Caco-2 (cell line): ENCODE measurements around the gene NPIPB4. TPM values are rescaled to one million over a fixed set of nuclear protein-coding genes. Genes with fewer than 3 reads are reported as not detected.
A peak's percentile ranks its signal among the peaks of the same experiment; 100 is the strongest.
"Not testable (repeated sequence)": the region's sequence is repeated elsewhere in the genome, so short reads cannot be mapped to it uniquely, and the experiment has no call there.

Experiments used
- BruUV-seq: library from RNA; stranded (reverse); fragments of 400-500 nt; replicated peaks from 2 replicates; lab custom pipeline; 2021; lab: Mats Ljungman, UMichigan
- CTCF ChIA-PET: fragments of 300-600 bp; sonication (Branson Sonifier 250); formaldehyde crosslinking; loops from one replicate; lab custom pipeline; 2022; ENCODE audit warnings: antibody characterized with exemption; lab: Charles Lee
- POLR2A ChIA-PET: fragments of 300-600 bp; sonication (Branson Sonifier 250); formaldehyde crosslinking; loops from one replicate; lab custom pipeline; 2022; ENCODE audit warnings: antibody characterized with exemption; lab: Charles Lee
- DNase-seq, 2 experiments: peaks; one replicate each; pipeline versions ENCODE4 v3.0.0 to v3.0.0-alpha.2; 2020 to 2022
- H3K27me3 ChIP-seq: replicated peaks from 2 replicates; pipeline ENCODE4 v1.6.0; 2011; ENCODE audit warnings: low read length; ENCODE audit not compliant: control insufficient read depth, insufficient read depth
- H3K36me3 ChIP-seq: 2 replicates; pipeline ENCODE4 v1.5.1; 2011; ENCODE audit warnings: low read length; ENCODE audit not compliant: control insufficient read depth, insufficient read depth
- H3K4me1 ChIP-seq: fragments of 250-450 bp; sonication (Bioruptor Pico); 2 replicates; pipeline ENCODE4 v1.5.1; 2020; ENCODE audit warnings: mild to moderate bottlenecking
- H3K4me3 ChIP-seq: 2 replicates; pipeline ENCODE4 v1.5.1; 2011; ENCODE audit warnings: low read depth, mild to moderate bottlenecking, control low read depth, low read length
- H3K9me3 ChIP-seq: fragments of 250-450 bp; sonication (Bioruptor Pico); 2 replicates; pipeline ENCODE4 v1.5.1; 2020; ENCODE audit warnings: mild to moderate bottlenecking, moderate library complexity
- H3K27ac Mint-ChIP-seq: one replicate; pipeline ENCODE4 v1.8.0; 2022; ENCODE audit warnings: mixed read lengths; ENCODE audit not compliant: unreplicated experiment
- H3K27me3 Mint-ChIP-seq: one replicate; pipeline ENCODE4 v1.8.0; 2022; ENCODE audit warnings: mixed read lengths; ENCODE audit not compliant: insufficient read depth, unreplicated experiment
- H3K36me3 Mint-ChIP-seq: one replicate; pipeline ENCODE4 v1.8.0; 2022; ENCODE audit warnings: mild to moderate bottlenecking, mixed read lengths; ENCODE audit not compliant: insufficient read depth, unreplicated experiment
- H3K4me1 Mint-ChIP-seq: one replicate; pipeline ENCODE4 v1.8.0; 2022; ENCODE audit warnings: low read depth, mixed read lengths; ENCODE audit not compliant: unreplicated experiment
- H3K4me3 Mint-ChIP-seq: one replicate; pipeline ENCODE4 v1.8.0; 2022; ENCODE audit warnings: mild to moderate bottlenecking, moderate library complexity, mixed read lengths; ENCODE audit not compliant: unreplicated experiment
- H3K9me3 Mint-ChIP-seq: one replicate; pipeline ENCODE4 v1.8.0; 2022; ENCODE audit warnings: mixed read lengths; ENCODE audit not compliant: unreplicated experiment
- intact Hi-C: fragments of 100-400 bp; cut with micrococcal nuclease; formaldehyde crosslinking; loops from one replicate; pipeline ENCODE4 v1.10.0; 2022; ENCODE audit not compliant: unreplicated experiment
- total RNA-seq: library from RNA; stranded (reverse); gene quantifications from 2 replicates; pipeline ENCODE4 v1.2.3, GENCODE V29; 2022

NPIPB4 gene
- total RNA-seq, 1 experiment from 2014 or later: 136 TPM

DNA sequence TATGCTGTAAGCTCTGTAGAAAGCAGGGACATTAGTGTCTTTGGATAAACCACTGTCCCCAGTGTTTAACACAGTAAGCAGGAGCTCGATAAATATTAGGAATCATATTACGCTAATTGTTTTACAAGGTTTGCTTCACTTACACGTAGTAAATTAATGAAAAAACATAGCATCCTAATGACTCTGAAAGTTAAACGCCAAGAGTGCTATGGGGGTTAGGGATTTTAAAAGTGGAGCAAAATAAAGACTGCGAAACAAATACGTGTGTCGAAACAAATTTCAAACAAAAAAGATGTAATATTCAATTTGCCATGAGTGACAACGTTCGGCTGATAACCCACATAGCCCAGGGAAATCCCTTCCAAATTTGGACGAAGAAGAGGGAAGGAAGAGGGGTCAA lies 37.9 kb downstream of the NPIPB4 start:
- H3K36me3 ChIP-seq, H3K27me3 Mint-ChIP-seq, intact Hi-C loops, H3K4me1 Mint-ChIP-seq, H3K27me3 ChIP-seq, DNase-seq, H3K9me3 Mint-ChIP-seq, H3K9me3 ChIP-seq, H3K4me1 ChIP-seq: not testable (repeated sequence)
- POLR2A ChIA-PET: interaction anchor here (0.7 to 1.5 kb wide), 2 partner anchors 133 to 534 kb away, joined by 3 to 4 read pairs; no protein-coding TSS in a partner anchor
- TSS peak; percentile 68 for BruUV-seq
- H3K4me3 ChIP-seq: peak overlapping the region; percentile 54
- peaks cover 12% of the 10 kb centered on the region for H3K36me3 Mint-ChIP-seq
- H3K27ac Mint-ChIP-seq: peak overlapping the region; percentile 97
- H3K4me3 Mint-ChIP-seq: peak overlapping the region; percentile 91
- CTCF ChIA-PET: interaction anchor here (0.7 kb wide), 1 partner anchor 307 kb away, joined by 5 read pairs; no protein-coding TSS in a partner anchor

DNA sequence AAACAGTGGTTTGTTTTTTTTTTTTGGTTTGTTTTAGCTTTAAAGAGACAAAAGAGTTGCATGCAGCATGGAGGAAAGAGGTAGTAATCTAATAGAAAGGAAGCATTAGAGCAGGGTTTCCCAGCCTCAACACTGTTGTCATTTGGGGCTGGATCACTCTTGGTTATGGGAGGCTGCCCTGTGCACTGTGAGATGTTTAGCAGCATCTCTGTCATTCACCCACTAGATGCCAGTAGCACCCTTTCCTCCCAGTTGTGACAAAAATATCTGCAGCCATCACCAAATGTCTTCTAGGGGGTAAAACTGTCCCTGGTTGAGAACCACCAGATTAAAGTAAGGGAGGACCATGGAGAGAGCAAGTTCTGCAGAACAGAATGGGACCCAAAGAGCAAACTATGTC lies 40.5 kb downstream of the NPIPB4 start:
- H3K9me3 ChIP-seq, H3K27me3 Mint-ChIP-seq, CTCF ChIA-PET, H3K27ac Mint-ChIP-seq, H3K4me3 Mint-ChIP-seq, H3K4me1 Mint-ChIP-seq, BruUV-seq, H3K4me1 ChIP-seq, H3K27me3 ChIP-seq, DNase-seq, H3K9me3 Mint-ChIP-seq, intact Hi-C loops, H3K36me3 ChIP-seq, H3K4me3 ChIP-seq: not testable (repeated sequence)
- POLR2A ChIA-PET: interaction anchor here (0.5 kb wide), 1 partner anchor 136 kb away, joined by 4 read pairs; no protein-coding TSS in a partner anchor
- H3K36me3 Mint-ChIP-seq: peaks cover 12% of the 10 kb centered on the region

DNA sequence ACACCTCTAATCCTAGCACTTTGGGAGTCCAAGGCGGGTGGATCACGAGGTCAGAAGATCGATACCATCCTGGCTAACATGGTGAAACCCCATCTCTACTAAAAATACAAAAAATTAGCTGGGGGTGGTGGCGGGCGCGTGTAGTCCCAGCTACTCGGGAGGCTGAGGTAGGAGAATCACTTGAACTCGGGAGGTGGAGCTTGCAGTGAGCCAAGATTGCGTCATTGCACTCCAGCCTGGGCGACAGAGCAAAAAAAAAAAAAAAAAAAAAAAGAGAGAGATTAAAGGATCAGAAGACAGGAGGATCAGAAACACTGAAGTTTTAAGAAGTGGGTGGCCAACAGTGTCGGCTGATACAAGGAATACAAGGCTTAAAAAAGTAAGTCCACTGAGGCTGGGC lies 41.9 kb downstream of the NPIPB4 start:
- H3K9me3 ChIP-seq, DNase-seq, H3K27ac Mint-ChIP-seq, H3K4me1 ChIP-seq, H3K27me3 Mint-ChIP-seq, POLR2A ChIA-PET, H3K27me3 ChIP-seq, intact Hi-C loops, BruUV-seq, H3K9me3 Mint-ChIP-seq, H3K4me3 ChIP-seq, H3K4me3 Mint-ChIP-seq, H3K4me1 Mint-ChIP-seq, H3K36me3 ChIP-seq, CTCF ChIA-PET: not testable (repeated sequence)
- H3K36me3 Mint-ChIP-seq: peaks cover 21% of the 10 kb centered on the region

DNA sequence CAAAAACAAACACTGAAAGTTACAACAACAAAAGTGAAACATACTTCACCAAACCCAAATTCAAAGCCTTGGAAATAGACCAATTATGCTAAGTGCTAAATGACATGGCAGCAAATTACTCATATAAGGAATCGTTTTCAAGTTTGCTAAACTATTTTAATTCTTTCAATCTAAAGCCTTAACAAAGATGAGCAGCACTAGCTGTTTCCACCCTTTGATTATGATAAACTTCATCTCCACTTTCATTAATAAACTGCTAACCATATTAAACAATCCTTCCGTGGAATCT lies 55.2 kb downstream of the NPIPB4 start:
- H3K27me3 Mint-ChIP-seq, BruUV-seq, H3K36me3 ChIP-seq: not testable (repeated sequence)

More for the DNA sequence above, 55.2 kb downstream of the NPIPB4 start:
- intact Hi-C loops, H3K4me3 ChIP-seq, DNase-seq, H3K27me3 ChIP-seq, H3K4me1 Mint-ChIP-seq, H3K36me3 Mint-ChIP-seq, H3K27ac Mint-ChIP-seq, H3K4me3 Mint-ChIP-seq, H3K4me1 ChIP-seq, H3K9me3 ChIP-seq, H3K9me3 Mint-ChIP-seq: not testable (repeated sequence)
- ChIA-PET POLR2A (interaction anchor here (0.6 kb wide), 1 partner anchor 111 kb away, joined by 3 read pairs; no protein-coding TSS in a partner anchor), CTCF (interaction anchor here (0.5 to 0.6 kb wide), 2 partner anchors 145 to 331 kb away, joined by 4 to 5 read pairs; no protein-coding TSS in a partner anchor)
